NCI-H1048 (cell line): ENCODE data around the gene THADA.
"Not testable (repeated sequence)": the region's sequence is repeated elsewhere in the genome, so short reads cannot be mapped to it uniquely, and the experiment has no call there.

Experiments used
- DNase-seq: peaks from one replicate; lab custom pipeline; 2025; lab: John Stamatoyannopoulos, UW

Gene THADA

DNA sequence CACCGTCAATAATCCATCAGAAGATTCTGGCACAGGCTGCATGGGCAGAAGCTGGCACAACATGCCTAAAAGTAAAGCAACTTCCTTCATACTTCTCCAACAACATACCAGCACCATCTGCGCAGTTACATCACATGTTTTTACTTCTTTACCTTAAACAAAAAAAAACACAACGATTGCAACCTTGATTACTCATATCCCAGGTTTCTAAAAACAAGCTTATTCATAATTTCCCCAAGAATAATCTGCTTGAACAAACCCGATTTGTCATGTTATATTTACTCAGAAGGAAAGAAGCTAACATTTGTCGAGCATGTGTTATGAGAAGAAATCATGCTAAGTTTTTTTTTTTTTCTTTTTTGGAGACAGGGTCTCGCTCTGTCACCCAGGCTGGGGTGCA, 54.7 kb downstream of the THADA start:
- no peak for DNase-seq

DNA sequence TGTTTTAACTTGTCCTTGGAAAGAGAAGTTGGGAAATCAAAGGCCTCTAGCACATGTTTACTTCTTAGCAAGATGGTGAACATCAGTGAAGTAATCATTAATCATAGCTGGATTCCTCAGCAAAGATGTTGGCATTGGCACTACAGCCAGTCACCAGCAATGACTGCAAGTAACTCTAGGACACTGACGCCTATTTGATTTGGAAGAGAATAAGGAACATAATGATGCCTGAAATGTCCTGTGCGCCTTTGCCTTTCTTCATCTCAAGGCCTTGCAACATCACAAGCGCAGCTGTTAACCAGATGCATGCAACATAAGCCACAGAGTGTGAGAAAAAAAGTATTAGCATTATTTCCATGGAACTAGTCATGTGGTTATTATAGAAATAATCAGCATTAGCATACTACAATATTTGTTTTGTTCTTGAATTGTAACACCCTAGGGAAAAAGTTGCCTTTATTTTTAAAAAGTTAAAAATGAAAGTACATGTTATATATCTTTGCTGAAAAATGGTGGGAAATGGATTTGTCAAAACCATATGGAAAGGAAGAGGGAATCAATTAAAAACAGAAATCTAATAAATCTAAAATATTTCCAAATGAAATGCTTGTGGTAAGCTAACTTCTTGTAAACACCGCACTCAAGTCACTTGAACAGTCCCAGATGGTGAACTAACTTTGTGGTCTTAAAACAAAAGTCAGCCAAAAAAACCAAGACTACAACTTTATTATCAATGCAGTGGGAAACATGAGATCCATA, 55.6 kb downstream of the THADA start:
- no peak for DNase-seq

DNA sequence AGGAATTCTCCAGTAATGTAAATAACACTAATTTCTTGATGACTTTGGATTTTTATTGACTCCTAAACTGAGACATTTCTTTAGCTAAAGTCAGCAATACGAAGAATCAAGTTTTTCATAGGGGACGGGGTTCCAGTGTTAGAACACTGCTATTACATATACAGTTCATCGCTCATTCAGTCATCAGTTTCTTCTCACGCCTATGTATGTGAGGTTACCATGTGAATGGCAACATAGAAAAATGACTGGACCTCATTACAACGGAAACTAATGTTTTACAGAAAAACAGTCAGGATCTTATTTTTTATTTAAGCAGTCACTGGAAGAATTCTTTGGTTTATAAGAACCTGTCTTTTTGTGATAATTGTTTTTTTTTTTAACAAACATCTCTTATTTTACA, 56.4 kb downstream of the THADA start:
- DNase-seq, result no peak

DNA sequence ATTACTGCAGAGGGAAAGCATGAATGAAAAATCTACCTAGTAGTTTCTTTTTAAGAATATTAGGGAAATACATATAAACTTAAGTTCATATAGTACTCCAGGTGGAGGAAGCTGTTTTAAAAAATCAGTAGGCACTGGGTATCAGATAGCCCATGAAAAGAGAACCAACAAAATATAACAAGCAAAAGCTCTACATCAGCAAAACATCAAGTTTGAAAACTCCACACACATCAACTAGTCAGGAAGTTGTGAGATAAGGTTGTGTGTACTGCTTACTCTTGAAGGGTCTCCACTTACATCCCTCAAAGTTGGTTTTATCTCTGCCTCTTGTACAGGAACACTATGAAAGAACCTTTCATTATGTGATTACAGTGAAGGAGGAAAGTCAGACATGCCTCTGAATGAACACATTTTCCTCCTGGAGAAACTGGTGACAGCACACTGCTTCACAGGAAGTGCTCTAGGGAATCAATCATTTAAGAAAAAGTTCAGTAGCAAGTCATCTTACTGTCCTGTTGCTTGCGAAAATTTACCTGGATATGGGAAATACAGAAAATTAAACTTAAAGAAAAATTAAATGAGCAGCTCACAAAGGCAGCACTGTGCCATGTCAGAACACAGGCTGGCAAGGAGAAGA, 57.7 kb downstream of the THADA start:
- DNase-seq, result no peak

DNA sequence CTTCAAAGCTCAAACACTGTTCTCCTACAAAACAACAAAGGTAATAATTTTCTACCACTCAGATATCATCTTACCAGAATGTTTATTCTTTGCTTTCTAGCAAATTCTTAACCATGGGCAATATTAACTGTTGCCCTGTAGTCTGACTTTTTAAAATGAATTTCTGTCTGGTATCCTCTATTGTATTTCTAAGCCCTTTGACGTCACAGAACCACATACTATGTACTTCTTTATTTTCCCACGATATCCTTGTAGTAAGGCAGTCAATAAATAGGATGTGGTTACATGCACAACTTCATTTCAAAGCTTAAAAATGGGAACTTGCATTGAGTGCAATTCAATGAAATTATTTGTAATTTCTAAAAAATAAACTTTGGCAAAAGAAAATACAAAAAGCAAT, 58.7 kb downstream of the THADA start:
- no peak for DNase-seq

DNA sequence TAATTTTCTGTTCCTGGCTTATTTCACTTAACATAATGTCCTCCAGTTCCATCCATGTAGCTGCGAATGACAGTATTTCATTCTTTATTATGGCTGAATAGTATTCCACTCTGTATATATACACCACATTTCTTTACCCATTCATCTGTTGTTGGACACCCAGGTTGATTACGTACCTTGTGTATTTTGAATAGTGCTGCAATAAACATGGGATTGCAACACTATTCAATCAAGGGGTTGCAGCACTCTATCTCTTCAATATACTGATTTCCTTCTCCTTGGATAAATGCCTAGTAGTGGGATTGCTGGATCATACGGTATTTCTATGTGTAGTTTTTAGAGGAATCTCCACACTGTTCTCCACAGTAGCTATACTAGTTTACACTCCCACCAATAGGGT, 61.3 kb downstream of the THADA start:
- no peak for DNase-seq

DNA sequence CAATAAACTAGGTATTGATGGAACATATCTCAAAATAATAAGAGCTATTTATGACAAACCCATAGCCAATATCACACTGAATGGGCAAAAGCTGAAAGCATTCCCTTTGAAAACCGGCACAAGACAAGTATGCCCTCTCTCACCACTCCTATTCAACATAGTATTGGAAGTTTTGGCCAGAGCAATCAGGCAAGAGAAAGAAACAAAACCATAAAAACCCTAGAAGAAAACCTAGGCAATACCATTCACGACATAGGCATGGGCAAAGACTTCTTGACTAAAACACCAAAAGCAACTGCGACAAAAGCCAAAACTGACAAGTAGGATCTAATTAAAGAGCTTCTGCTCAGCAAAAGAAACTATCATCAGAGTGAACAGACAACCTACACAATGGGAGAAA, 63.3 kb downstream of the THADA start:
- not testable (repeated sequence) for DNase-seq

DNA sequence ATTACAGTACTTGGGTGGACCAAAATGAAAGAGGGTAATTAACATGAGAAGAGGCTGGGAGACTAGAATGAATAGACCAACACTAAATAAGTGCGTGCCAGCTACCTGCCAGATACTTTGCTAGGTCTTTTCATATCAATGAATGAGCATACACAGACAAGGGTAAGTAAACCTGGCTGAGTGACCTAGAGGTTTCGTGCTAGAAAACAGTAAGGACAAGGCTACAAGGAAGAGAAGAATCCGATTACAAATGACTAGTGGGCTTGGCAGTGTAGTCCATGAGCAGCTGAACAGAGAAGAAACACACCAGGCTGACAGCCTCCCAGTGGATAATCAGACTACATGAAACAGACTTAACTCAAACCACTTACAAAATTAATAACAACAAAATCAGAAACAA, 64.6 kb downstream of the THADA start:
- no peak for DNase-seq

DNA sequence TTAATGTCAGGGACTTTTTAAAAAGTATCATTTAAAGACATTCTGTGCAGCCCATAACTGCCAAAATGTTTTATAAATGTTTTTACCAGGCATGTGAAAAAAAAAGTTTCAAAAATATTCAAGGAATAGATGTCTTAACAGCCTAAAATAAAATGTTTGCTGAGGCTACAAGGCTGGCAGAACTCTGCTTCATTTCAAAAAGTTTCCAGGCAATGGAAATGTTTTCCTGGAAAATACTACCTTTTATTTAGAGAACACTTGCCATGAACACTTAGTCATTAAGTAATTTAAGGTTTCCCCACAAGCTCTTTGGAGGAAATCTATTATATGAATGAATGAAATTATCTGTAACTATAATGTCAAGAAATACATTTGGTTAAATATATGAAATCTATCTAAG, 68.8 kb downstream of the THADA start:
- DNase-seq, result no peak

DNA sequence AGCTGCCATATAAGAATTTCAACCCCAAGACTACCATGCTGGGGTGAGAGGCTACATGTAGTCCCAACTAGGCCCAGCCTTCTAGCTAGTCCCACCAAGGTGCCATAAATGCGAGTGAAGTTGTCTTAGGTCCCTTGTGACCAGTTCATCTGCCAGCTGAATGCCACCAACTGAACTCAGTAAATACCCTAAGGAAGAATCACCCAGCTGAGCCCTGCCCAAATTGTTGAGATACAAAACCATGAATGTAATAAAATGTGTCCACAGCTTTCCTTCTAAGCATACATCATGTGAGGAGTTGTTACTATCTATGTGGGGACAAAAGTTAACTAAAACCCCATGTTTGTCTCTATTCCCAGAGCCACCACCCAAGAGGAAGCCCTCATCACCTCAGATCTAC, 70.3 kb downstream of the THADA start:
- no peak for DNase-seq

DNA sequence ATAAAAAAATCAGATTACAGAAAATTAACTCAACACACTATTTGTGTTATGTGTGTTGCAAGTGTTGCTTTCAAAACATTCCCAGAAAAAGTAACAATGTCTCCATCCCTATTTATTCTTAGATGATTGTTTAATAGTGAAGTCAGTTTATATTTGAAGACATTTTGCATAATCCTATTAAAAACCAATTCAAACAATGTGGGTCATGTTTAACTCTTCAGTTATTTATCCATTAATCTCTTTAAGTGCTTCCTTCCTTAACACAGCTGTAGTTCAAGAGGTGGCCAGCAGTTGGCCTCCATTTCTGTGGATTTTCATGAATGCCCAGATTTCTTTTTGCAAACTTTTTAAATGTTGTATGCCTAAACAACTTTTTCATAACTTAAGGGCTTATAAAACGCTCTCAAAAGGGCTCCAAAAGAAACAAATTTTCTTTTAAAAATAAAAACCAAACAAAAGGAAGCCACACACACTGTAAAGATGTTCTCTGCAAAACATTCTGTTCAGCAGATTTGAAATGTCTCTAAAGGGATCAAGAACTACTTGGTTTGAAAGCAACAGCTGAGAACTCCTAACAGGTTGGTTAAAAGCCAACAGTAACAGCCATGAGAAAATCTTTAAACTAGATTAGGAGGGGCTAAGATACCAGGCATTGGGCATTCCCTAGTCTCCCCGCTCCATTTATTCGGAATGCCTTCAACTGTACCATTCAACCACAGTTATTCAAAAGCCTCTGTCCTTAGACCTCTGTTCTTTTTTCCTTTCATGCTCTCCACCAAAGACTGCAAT, 71.5 kb downstream of the THADA start:
- DNase-seq, result no peak

DNA sequence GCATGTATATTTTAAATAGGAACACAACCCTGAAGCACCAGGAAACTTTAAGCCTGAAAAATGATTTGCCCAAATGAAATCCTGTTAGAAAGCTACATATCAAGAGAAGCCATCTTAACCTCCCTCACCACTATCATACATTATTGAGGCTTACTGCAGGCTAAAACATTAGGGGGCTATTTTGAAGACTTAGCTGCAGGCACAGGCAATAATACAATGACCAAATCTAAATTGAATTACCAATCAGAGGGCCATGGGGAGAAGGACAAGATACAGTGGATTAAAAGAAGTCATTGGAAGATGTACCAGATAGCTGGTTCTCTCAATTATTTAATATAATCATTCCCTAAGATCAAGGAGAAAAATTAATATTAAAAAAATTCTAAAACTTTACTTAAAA, 73.7 kb downstream of the THADA start:
- no peak for DNase-seq

DNA sequence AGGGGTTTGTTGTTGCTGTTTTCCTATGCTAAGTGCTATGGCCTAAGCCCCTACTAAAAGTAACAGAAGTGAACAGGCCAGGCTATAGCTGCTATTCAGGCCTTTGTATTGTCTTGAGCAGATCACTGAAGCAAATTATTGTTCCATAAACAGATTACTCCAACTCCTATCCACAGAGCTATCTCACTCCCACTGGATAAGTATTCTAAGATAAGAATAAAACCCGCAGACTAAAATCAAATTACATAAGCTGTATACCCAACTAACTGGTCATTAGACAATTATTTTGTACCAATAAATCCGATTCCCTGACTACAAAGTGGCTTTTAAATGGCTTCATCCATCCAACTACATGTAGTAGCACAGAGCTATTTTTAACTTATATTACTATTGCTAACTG, 74.3 kb downstream of the THADA start:
- DNase-seq, result no peak

DNA sequence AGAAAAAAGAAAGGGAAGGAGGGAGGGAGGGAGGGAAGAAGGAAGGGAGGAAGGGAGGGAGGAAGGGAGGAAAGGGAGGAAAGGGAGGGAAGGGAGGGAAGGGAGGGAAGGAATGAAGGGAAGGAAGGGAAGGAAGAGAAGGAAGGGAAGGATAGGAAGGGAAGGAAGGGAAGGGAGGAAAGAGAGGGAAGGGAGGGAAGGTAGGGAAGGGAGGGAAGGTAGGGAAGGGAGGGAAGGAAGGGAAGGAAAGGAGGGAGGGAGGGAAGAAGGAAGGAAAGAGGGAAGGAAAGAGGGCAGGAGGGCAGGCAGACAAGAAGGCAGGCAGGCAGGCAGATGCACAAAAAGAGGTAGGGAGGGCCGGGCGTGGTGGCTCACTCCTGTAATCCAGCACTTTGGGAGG, 74.9 kb downstream of the THADA start:
- DNase-seq, result no peak

DNA sequence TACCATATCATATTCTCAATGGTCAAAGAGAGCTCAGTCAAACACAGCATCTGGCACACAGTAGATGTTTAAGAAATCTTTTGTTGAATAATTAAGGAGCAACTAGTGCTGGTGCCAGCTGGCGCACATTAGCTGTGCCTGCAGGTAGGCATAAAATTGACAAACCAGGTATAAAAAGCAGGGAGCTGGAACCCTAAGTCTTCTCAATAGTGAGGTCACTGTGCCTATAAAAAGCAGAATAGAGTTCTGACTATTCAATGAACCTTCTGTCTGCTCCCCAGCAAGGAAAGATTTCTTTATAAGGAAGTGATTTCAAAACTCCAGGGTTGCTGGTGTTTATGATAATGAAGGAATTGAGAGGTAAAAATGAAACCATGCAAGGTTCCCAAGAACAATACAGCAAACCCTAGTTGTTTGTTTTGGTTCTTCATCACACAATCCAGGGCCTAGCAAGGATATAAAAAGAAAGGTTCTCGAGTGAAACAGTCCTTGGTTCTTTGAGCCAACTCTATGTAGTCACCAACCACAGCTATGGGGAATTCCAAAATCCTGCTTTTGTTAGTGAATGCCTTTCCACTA, 76.1 kb downstream of the THADA start:
- DNase-seq, result no peak

DNA sequence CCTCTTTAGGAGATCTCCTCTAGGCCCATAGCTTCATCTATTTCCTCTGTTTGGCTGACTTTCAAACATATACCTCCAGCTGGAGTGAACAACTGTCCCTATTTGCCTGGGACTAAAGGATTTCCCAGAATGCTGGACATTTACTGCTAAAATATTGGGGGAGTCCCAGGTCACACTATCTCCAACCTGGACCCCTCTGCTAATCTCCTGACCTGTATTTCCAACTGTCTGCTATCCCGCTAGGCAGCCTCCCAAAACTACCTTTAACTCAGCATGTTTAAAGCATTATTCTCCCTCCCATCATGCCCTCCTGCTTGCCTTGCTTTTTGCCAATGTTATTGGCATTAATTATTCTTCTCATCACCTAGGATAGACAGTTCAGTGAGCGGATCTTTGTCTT, 77.1 kb downstream of the THADA start:
- DNase-seq, result no peak

DNA sequence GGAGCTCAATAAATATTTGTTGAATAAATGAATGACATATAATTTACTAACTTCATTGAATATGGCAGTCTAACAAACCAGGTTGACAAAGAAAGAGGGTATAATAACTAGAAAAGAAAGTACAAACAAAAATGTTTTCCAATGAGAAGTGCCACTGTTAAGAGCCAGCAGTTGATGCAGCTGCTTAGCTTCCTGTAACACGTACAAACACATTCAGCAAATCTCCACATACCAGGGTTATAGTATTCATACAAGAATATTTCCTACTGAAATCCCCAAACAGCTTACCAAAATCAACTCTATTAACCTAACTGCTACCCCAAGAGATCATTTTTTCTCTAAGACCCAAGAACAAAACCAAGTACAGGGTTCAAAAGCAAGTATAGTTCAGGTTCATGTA, 77.7 kb downstream of the THADA start:
- no peak for DNase-seq

DNA sequence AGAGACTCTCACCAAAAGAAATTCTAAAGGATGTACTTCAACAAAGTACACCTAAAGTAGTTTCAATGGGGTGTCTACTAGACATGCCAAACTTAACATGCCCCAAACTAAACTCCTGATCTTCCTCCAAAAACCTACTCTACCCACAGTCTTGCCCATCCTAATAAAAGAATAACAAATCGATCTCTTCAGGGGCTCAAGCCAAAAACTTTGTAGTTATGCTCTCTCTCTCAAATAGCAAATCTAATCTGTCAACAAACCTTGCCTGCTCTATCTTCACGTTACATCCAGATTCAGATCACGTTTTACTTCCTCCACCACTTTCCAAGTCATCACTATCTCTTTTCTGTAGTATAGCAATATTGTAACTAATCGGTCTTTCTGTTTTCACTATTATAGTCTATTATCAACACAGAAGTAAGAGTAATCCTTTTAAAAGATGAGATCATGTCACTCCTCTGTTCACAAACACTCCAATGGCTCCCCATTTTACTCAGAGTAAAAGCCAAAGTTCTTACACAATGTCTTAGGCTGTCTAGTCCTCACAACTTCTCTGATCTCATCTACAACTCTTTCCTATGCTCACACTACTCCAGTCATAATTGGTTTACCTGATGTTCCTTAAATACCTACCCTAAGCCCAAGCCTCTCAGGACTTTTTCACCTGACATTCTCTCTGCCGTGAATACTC, 79.9 kb downstream of the THADA start:
- DNase-seq, result no peak

DNA sequence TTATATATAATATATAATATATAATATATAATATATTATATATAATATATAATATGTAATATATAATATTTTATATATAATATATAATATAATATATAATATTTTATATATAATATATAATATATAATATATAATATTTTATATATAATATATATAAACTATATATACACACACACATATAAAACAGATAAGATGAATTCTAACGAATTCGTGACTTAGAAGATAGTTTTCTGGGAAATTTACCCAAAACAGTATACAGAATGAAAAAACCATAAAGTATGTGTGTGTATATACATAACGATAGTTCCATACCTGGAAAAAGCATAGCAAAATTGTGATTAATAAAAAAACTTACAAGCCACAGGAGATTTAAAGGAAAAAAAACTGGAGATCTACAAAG, 80.6 kb downstream of the THADA start:
- no peak for DNase-seq

DNA sequence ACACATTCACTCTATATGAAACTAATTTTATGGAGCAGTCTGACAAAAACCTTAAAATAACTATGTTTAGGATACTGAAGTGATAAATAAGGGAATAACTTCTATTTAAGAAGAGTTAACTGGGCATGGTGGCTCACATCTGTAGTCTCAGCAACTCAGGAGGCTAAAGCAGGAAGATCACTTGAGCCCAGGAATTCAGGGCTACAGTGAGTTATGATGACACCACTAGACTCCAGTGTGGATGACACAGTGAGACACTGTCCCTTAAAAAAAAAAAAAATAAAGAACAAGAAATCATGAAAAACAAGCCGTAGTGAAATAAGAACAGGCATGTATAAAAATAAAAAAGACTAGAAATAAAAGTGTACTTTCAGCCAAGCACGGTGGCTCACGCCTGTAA, 82.0 kb downstream of the THADA start:
- no peak for DNase-seq

DNA sequence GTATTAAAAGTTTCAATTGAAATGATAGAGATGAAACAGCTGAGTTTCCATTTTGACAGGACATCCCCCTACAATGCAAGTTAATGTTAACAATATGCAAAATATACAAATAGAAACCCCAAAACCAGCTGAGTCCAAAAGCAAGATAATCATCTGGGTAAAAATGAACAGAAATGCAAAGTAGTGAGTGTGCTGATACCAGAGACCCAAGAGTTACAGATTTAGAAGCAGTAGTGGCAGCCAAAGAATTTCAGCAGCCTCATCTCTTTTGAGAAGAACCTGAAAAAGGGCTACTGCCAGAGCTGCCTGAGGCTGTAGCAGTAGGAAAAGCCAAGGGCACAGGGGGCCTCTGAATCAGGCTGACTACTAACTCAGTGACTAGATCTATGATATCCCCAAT, 82.6 kb downstream of the THADA start:
- no peak for DNase-seq

DNA sequence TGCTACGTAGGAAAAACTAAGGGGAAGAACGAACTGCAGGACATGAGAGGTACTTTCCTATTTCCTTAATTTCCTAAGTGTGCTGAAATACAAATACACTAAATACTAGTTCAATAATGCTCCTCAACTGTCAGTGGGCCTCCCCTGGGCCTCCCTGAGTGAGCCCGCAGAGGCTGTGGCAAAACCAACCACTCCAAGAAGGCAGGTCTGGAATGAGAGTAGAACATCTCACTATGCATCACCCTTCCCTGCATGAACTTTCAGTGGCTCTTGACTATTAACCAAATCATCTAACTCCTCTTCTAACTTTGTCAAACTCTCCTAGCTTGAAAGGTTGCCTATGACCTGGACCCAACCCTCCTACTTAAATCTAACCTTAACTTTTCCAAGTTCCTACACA, 84.6 kb downstream of the THADA start:
- DNase-seq, result no peak
